SHP77 (cell line): ENCODE data around the gene ESR2.

Experiments used
- DNase-seq, 2 experiments: peaks; one replicate each; lab custom pipeline; 2025; lab: John Stamatoyannopoulos, UW

ESR2 gene

GRCh38 chr14:64266239-64266638, 27.9 kb downstream of the ESR2 start:
- DNase-seq: no peak

DNA sequence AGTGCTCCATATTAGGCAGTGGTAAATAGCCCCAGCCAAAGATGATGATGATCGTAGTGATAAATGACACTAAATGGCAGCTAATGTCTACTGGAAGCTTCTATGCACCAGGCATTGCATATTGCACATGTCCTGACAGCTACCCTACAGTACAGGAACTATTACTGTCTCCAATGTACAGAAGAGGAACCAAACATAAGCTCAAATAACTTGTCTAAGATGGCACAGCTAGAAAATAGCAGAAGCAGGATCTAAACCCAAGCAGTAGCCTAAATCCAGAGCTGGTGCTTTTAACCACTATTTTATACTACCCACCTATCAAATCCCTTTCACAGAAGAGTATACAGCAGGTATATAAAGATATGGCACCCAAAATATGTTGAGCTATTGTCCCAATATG, 28.9 kb downstream of the ESR2 start:
- DNase-seq: no peak

GRCh38 chr14:64260418-64260817, 33.8 kb downstream of the ESR2 start:
- no peak for DNase-seq

GRCh38 chr14:64255756-64256155, 38.4 kb downstream of the ESR2 start:
- DNase-seq: no peak

DNA sequence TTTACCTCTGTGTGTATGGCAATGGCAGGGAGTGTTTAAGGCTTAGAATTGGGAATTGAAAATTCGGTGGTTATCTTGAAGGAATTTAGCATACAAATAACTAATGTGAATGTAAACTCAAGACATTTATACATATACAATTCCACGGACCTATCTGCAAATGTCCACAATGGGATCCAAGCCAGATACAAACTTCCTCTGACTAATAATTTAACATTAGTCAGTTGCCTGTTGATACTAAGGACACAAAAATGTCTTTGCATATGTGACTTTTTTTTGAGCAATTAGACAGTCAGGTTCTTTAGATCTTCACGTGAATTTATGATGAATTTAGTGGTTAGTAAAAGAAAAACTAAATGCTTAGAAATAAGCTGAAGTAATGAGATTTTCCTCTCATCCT, 40.5 kb downstream of the ESR2 start:
- DNase-seq: no peak

GRCh38 chr14:64249363-64249762, 44.8 kb downstream of the ESR2 start:
- DNase-seq: no peak

GRCh38 chr14:64248689-64249088, 45.5 kb downstream of the ESR2 start:
- no peak for DNase-seq

DNA sequence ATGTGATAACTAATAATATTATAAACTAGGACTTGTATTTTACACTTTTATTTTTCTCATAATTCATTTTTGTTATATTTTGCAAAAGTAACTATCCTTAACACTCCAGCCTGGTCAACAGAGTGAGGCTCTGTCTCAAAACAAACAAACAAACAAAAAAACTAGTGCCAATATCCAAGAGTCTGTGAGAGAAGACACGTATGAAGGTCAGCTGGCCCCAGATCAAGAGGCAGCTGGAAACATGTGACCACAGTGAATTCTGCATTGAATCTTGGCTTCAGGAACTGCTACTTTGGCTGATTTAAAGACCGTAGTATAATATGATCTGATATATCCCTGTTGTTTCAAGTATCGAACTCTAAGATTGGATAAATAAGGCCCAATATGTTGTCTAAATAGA, 47.0 kb downstream of the ESR2 start:
- DNase-seq: no peak

- DNase-seq: no peak
These were observed 47.5 kb downstream of the ESR2 start for GRCh38 chr14:64246688-64247087.

GRCh38 chr14:64245491-64245890, 48.7 kb downstream of the ESR2 start:
- DNase-seq: no peak

DNA sequence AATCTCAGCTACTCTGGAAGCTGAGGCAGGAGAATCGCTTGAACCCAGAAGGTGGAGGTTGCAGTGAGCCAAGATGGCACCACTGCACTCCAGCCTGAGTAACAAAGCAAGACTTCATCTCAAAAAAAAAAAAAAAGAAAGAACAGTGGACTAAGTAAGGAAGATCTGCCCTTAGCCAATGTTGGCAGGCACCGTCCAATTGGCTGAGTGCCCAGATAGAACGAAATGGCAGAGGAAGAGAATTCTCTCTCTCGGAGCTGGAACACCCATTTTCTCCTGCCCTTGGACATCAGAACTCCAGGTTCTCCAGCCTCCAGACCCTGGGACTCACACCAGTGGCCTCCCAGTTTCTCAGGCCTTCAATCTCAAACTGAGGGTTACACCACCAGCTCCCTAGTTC, 49.9 kb downstream of the ESR2 start:
- no peak for DNase-seq

DNA sequence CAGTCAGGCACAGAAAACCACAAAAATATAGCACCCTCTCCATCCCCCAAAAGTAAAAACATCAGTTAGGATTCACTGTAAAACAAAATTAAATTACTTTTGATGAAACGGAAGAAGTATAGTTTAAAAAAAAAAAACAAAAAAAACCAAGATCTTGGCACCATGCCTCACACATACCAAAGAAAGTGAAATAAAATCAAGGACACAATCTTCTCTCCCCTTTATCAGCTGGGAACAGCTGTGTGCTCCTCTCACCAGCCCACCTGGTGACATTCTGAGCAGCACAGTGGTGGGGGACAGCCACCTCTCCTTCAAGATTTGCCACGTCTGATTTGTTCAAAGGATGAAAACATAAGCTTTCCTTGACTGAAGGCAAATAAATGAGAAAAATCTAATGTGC, 55.5 kb downstream of the ESR2 start:
- no peak for DNase-seq

- no peak for DNase-seq
These were observed 56.1 kb downstream of the ESR2 start for GRCh38 chr14:64238049-64238448.

- DNase-seq: no peak
These were observed 58.2 kb downstream of the ESR2 start for GRCh38 chr14:64235652-64236640.

GRCh38 chr14:64234877-64235651, 59.1 kb downstream of the ESR2 start:
- peak; percentile 33 to 61 for DNase-seq

DNA sequence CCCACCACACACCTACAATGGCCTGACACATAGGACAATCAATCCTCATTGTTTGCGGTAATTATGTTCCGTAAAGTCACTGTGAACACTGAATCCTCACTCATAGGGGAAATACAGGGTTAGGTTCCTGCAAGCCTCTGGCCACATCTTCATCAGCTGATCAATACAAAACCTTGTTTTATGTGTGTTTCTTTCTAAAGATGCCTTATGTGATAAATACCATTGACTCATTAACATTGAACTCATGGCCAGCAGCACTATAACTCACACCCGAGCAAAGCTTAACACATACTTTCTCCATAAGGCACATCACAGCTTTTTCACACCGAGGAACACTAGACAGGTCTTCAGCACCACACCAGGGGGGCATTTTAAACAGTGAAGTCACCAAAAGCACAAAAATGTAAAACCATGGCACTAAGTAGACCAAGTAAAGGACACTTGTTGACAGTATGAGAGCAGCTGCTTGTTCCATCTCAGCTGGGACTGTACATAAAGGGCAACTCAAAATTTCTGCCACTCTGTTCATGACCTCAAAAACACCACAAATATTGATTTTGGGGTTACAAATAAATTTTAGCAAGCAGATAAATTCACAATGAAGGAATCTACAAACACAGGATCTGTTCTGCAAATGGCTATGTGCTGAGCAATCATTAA, 60.5 kb downstream of the ESR2 start:
- no peak for DNase-seq

- no peak for DNase-seq
These were observed 61.2 kb downstream of the ESR2 start for GRCh38 chr14:64232944-64233343.

GRCh38 chr14:64232095-64232838, 61.9 kb downstream of the ESR2 start:
- DNase-seq: no peak

DNA sequence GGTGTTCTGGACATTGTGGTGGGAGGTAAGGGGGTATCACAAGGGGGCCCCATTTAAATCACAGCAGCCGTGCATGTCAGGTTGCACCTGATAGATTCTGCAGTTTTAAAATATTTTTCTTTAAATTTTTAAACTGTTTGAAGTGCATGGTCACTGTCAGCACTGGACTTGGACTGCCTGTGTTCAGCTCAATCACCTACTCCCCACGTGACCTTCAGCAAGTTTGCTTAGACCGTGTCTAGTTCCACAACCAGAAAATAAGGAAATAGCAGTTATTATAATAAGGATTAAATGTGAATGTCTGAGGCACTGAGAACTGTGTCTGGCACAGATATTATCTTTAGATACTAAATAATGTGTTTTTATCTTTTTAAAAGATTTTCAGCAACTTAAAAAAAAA, 64.7 kb downstream of the ESR2 start:
- no peak for DNase-seq

- DNase-seq: no peak
These were observed 66.3 kb downstream of the ESR2 start for GRCh38 chr14:64227856-64228255.

- DNase-seq: no peak
These were observed 68.9 kb downstream of the ESR2 start for GRCh38 chr14:64225151-64225757.
